CD14-positive monocyte (primary cell): ENCODE measurements around the gene PIK3CD. TPM values are rescaled to one million over a fixed set of nuclear protein-coding genes. Genes with fewer than 3 reads are reported as not detected.

Source experiments
- DNase-seq, 3 donors: peaks; one replicate each; pipeline ENCODE4 v3.0.0-alpha.2; 2011 to 2022
- H2AFZ ChIP-seq: 2 replicates; pipeline ENCODE4 v1.6.0; 2012; ENCODE audit warnings: mild to moderate bottlenecking, low read depth, low read length, inconsistent platforms; ENCODE audit not compliant: insufficient read depth, poor library complexity, severe bottlenecking
- H3K27ac ChIP-seq, 2 donors: 1 replicate in 1 of 2; 2 replicates in 1 of 2; pipeline ENCODE4 v1.5.1; 2012 to 2013; ENCODE audit warnings: low read length in 2 of 2, control low read depth in 1 of 2, inconsistent platforms in 1 of 2, low read depth in 1 of 2, mild to moderate bottlenecking in 1 of 2
- H3K27me3 ChIP-seq, 2 donors: one replicate each; pipeline versions ENCODE4 v1.6.0 to v1.6.1; 2011 to 2013; ENCODE audit warnings: low read length in 2 of 2; ENCODE audit not compliant: control insufficient read depth in 2 of 2, insufficient read depth in 2 of 2
- H3K36me3 ChIP-seq, 2 donors: replicated peaks in 1 of 2; 1 replicate in 1 of 2; 2 replicates in 1 of 2; pipeline versions ENCODE4 v1.5.1 to v1.6.1; 2012 to 2013; ENCODE audit warnings: low read length in 2 of 2, control low read depth in 1 of 2, inconsistent platforms in 1 of 2, mild to moderate bottlenecking in 1 of 2; ENCODE audit not compliant: insufficient read depth in 2 of 2, control insufficient read depth in 1 of 2
- H3K4me1 ChIP-seq, 2 donors: 1 replicate in 1 of 2; 2 replicates in 1 of 2; pipeline versions ENCODE4 v1.5.1 to v1.6.1; 2012 to 2013; ENCODE audit warnings: low read length in 2 of 2, control low read depth in 1 of 2, inconsistent platforms in 1 of 2, mild to moderate bottlenecking in 1 of 2, moderate library complexity in 1 of 2; ENCODE audit not compliant: insufficient read depth in 2 of 2, control insufficient read depth in 1 of 2
- H3K4me2 ChIP-seq: replicated peaks from 2 replicates; pipeline ENCODE3; 2012; ENCODE audit warnings: low read length, moderate library complexity, mild to moderate bottlenecking; ENCODE audit not compliant: poor library complexity, severe bottlenecking; ENCODE audit errors: extremely low read depth
- H3K4me3 ChIP-seq, 3 experiments: fragments of 200-600 bp in 1 of 3; sonication (generic) in 1 of 3; replicated peaks in 1 of 3; 1 replicate in 2 of 3; 2 replicates in 1 of 3; pipeline ENCODE4 v1.5.1; 2011 to 2013; ENCODE audit warnings: low read length in 3 of 3, mild to moderate bottlenecking in 3 of 3, control low read depth in 2 of 3, low read depth in 2 of 3, inconsistent platforms in 1 of 3, moderate library complexity in 1 of 3
- H3K79me2 ChIP-seq: 2 replicates; pipeline ENCODE4 v1.6.0; 2012; ENCODE audit warnings: mild to moderate bottlenecking, control low read depth, inconsistent platforms, low read length, moderate library complexity; ENCODE audit not compliant: insufficient read depth
- H3K9ac ChIP-seq: 2 replicates; pipeline ENCODE4 v1.6.0; 2017; ENCODE audit warnings: low read length, mild to moderate bottlenecking; ENCODE audit not compliant: insufficient read depth, poor library complexity, severe bottlenecking
- H3K9me3 ChIP-seq, 2 donors: replicated peaks in 1 of 2; 1 replicate in 1 of 2; 2 replicates in 1 of 2; pipeline versions ENCODE4 v1.5.1 to v1.6.1; 2012 to 2013; ENCODE audit warnings: low read length in 2 of 2, control low read depth in 1 of 2; ENCODE audit not compliant: control insufficient read depth in 1 of 2, insufficient read depth in 1 of 2
- H4K20me1 ChIP-seq: 2 replicates; pipeline ENCODE4 v1.6.0; 2012; ENCODE audit warnings: mild to moderate bottlenecking, low read length, control low read depth, moderate library complexity; ENCODE audit not compliant: insufficient read depth
- H3K27ac Mint-ChIP-seq, 7 donors: one replicate each; pipeline ENCODE4 v1.8.0; 2020; ENCODE audit warnings: mild to moderate bottlenecking in 7 of 7, mixed read lengths in 7 of 7, moderate library complexity in 6 of 7, inconsistent platforms in 2 of 7
- H3K27me3 Mint-ChIP-seq, 3 donors: one replicate each; pipeline ENCODE4 v1.8.0; 2021 to 2022; ENCODE audit warnings: low read depth in 3 of 3, mild to moderate bottlenecking in 3 of 3, mixed read lengths in 3 of 3, moderate library complexity in 3 of 3, inconsistent platforms in 1 of 3
- H3K36me3 Mint-ChIP-seq, 2 donors: one replicate each; pipeline ENCODE4 v1.8.0; 2020; ENCODE audit warnings: mixed read lengths in 2 of 2, inconsistent platforms in 1 of 2, mild to moderate bottlenecking in 1 of 2
- H3K4me1 Mint-ChIP-seq: one replicate; pipeline ENCODE4 v1.8.0; 2020; ENCODE audit warnings: mild to moderate bottlenecking, mixed read lengths
- H3K4me3 Mint-ChIP-seq, 2 donors: one replicate each; pipeline ENCODE4 v1.8.0; 2020; ENCODE audit warnings: mild to moderate bottlenecking in 2 of 2, mixed read lengths in 2 of 2, moderate library complexity in 1 of 2
- H3K9me3 Mint-ChIP-seq, 7 donors: one replicate each; pipeline ENCODE4 v1.8.0; 2020 to 2022; ENCODE audit warnings: mixed read lengths in 7 of 7, mild to moderate bottlenecking in 6 of 7, moderate library complexity in 6 of 7, inconsistent platforms in 2 of 7
- WGBS: methylation state at CpG from one replicate; pipeline ENCODE4 v1.1.5; 2013; ENCODE audit warnings: missing lambda C conversion rate; ENCODE audit not compliant: insufficient coverage; 5-methylcytosine and 5-hydroxymethylcytosine counted together
- intact Hi-C, 2 donors: fragments of 100-400 bp; cut with micrococcal nuclease; formaldehyde crosslinking; loops; one replicate each; pipeline versions ENCODE4 v1.15.0 to v1.15.1; 2023
- polyA plus RNA-seq, 3 donors: library from polyadenylated mRNA; depleted of rRNA in 1 of 3; unstranded in 2 of 3; stranded (reverse) in 1 of 3; fragments of 300-500 nt in 2 of 3; fragments of >200 nt in 1 of 3; fragmentation: Illumina TruSeq in 2 of 3; gene quantifications; 1 replicate in 2 of 3; 2 replicates in 1 of 3; pipeline ENCODE4 v1.2.3, GENCODE V29; 2012 to 2021
- TF ChIP-seq, protein P1 (sequence below): fragments of 200-600 bp; IDR thresholded peaks from one replicate; pipeline ENCODE4 v1.8.0; 2022; ENCODE audit warnings: antibody characterized with exemption, mild to moderate bottlenecking

Gene PIK3CD
- polyA plus RNA-seq, 3 donors: 33.2 to 120 (median 52.2) TPM

DNA sequence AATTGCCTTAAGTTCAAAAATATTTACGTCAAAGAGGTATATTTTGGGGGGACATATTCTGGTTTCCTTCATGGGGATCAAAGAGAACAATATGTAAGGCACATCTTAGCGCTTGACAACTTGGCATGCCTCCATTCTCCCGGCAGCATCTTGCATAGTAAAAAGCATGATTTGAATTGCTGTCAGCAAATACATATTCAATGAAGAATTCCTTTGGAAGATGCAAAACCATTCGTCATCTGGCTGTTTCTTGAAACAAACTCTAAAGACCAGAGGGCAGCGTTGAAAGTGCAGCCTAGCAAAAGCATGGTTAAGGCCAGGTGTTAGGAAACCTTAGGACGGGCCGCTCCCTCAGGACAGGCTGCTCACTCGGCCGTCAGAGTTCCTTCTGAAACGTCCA is 3.4 kb upstream of the PIK3CD start:
- Histone ChIP-seq H4K20me1 (peaks cover 13% of the 10 kb centered on the region), H2AFZ (no peak overlapping the region), H3K36me3 (no peaks in the 10 kb centered on the region), H3K27me3 (no peaks in the 10 kb centered on the region), H3K9ac (no peak overlapping the region), H3K27ac (no peak overlapping the region), H3K79me2 (peaks cover 56% of the 10 kb centered on the region), H3K4me1 (peaks cover 55 to 63% of the 10 kb centered on the region in 2 donors), H3K4me3 (no peak overlapping the region), H3K9me3 (no peaks in the 10 kb centered on the region), H3K4me2 (no peak overlapping the region)
- Mint-ChIP-seq H3K4me1 (peaks cover 58% of the 10 kb centered on the region), H3K27me3 (peaks cover 0 to 2% (median 0%) of the 10 kb centered on the region in 3 donors), H3K27ac (no peak overlapping the region), H3K9me3 (no peaks in the 10 kb centered on the region), H3K36me3 (no peaks in the 10 kb centered on the region), H3K4me3 (no peak overlapping the region)
- whole genome bisulfite sequencing: 94% methylated on average over 8 of the region's 10 CpGs
- no peak for DNase-seq
- intact Hi-C loops: no loop called here
- TF ChIP-seq, protein P1, sequence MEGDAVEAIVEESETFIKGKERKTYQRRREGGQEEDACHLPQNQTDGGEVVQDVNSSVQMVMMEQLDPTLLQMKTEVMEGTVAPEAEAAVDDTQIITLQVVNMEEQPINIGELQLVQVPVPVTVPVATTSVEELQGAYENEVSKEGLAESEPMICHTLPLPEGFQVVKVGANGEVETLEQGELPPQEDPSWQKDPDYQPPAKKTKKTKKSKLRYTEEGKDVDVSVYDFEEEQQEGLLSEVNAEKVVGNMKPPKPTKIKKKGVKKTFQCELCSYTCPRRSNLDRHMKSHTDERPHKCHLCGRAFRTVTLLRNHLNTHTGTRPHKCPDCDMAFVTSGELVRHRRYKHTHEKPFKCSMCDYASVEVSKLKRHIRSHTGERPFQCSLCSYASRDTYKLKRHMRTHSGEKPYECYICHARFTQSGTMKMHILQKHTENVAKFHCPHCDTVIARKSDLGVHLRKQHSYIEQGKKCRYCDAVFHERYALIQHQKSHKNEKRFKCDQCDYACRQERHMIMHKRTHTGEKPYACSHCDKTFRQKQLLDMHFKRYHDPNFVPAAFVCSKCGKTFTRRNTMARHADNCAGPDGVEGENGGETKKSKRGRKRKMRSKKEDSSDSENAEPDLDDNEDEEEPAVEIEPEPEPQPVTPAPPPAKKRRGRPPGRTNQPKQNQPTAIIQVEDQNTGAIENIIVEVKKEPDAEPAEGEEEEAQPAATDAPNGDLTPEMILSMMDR: no peak

DNA sequence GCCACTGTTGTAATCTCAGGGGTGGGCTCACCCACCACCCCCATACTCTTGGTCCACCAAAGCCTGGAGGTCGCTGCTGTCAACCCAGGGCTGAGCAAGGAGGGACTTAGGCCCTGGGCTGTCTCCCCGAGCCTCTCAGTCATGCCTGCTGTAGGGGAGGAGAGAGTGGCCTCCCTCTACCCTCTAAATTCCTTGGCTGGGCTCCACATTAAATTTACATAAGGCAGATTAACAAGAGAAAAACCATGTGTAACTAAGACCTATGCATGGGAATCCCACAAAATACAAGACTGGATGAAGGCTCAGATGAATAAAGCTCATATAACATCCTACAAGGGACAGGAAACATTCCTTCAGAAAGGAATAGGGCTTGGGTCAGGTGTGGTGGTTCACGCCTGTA is 1.8 kb upstream of the PIK3CD start:
- no peaks in the 10 kb centered on the region for H3K9me3 Mint-ChIP-seq
- WGBS: 100% methylated on average over 1 of the region's 3 CpGs
- no peaks in the 10 kb centered on the region for H3K36me3 ChIP-seq
- no peaks in the 10 kb centered on the region for H3K27me3 ChIP-seq
- peaks cover 0 to 2% (median 0%) of the 10 kb centered on the region in 3 donors for H3K27me3 Mint-ChIP-seq
- peaks cover 29% of the 10 kb centered on the region for H4K20me1 ChIP-seq
- peaks cover 61% of the 10 kb centered on the region for H3K4me1 Mint-ChIP-seq
- no peak overlapping the region for H3K4me2 ChIP-seq
- peaks cover 55 to 63% of the 10 kb centered on the region in 2 donors for H3K4me1 ChIP-seq
- TF ChIP-seq, protein P1: no peak
- H3K36me3 Mint-ChIP-seq: no peaks in the 10 kb centered on the region
- peaks cover 72% of the 10 kb centered on the region for H3K79me2 ChIP-seq
- H3K9me3 ChIP-seq: no peaks in the 10 kb centered on the region
- H3K4me3 ChIP-seq: no peak overlapping the region
- H3K27ac Mint-ChIP-seq: no peak overlapping the region
- intact Hi-C loops: loop anchor here (5.0 kb wide), 2 partner anchors 38 to 68 kb away; no protein-coding TSS in a partner anchor
- H3K27ac ChIP-seq: no peak overlapping the region
- no peak overlapping the region for H3K9ac ChIP-seq
- no peak for DNase-seq
- H3K4me3 Mint-ChIP-seq: no peak overlapping the region
- H2AFZ ChIP-seq: no peak overlapping the region
